GM12801 (cell line): Measurements from ENCODE around the gene KIF17.

Experiments
- TF ChIP-seq, protein P1 (sequence below): IDR thresholded peaks from one replicate; pipeline ENCODE4 v1.5.1; 2011; ENCODE audit warnings: control low read depth; ENCODE audit not compliant: insufficient read length; ENCODE audit errors: extremely low read depth

KIF17 gene

GRCh38 chr1:20711285-20712214, 6.3 kb downstream of the KIF17 start:
- TF ChIP-seq, protein P1, sequence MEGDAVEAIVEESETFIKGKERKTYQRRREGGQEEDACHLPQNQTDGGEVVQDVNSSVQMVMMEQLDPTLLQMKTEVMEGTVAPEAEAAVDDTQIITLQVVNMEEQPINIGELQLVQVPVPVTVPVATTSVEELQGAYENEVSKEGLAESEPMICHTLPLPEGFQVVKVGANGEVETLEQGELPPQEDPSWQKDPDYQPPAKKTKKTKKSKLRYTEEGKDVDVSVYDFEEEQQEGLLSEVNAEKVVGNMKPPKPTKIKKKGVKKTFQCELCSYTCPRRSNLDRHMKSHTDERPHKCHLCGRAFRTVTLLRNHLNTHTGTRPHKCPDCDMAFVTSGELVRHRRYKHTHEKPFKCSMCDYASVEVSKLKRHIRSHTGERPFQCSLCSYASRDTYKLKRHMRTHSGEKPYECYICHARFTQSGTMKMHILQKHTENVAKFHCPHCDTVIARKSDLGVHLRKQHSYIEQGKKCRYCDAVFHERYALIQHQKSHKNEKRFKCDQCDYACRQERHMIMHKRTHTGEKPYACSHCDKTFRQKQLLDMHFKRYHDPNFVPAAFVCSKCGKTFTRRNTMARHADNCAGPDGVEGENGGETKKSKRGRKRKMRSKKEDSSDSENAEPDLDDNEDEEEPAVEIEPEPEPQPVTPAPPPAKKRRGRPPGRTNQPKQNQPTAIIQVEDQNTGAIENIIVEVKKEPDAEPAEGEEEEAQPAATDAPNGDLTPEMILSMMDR: no peak

- TF ChIP-seq, protein P1: no peak
Measured at GRCh38 chr1:20710469-20711284, 7.1 kb downstream of the KIF17 start.

DNA sequence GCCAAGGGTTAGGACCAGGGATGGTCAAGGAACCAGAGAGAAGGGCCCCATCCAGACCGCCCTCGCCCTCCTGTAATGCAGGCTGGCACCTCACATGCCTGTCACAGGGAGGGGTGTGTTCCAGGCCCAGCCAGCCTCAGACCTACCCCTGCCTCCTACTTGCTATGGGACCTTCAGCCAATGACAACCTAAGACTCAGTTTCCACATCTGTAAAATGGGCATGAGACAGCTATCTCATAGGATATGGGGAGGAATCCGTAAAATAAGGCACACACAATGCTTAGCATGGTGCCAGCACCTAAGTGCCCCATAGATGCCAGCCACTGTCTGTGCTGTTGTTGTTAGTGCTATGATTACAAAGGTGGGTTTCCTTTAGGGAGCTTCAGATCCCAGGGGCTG, 7.9 kb downstream of the KIF17 start:
- TF ChIP-seq, protein P1: no peak

GRCh38 chr1:20708891-20709290, 8.9 kb downstream of the KIF17 start:
- TF ChIP-seq, protein P1: no peak

DNA sequence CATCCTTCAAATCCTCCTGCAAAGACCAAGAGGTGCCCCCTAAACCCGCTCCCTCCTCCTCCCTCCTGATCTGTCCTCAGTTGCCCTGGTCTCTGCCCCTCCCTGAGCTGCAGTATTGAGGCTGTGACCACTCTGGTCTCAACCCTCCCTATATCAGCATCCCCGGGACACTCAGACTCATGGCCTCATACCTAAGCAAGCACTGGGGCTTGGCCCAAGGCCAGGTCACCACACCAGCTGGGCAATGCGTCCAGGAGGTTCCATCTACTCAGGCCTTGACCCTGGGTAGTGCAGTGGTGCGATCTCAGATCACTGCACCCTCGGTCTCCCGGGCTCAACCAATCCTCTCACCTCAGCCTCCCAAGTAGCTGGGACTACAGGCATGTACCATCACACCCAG, 9.8 kb downstream of the KIF17 start:
- TF ChIP-seq, protein P1: no peak

- TF ChIP-seq, protein P1: no peak
Measured at GRCh38 chr1:20706841-20707240, 11.0 kb downstream of the KIF17 start.

DNA sequence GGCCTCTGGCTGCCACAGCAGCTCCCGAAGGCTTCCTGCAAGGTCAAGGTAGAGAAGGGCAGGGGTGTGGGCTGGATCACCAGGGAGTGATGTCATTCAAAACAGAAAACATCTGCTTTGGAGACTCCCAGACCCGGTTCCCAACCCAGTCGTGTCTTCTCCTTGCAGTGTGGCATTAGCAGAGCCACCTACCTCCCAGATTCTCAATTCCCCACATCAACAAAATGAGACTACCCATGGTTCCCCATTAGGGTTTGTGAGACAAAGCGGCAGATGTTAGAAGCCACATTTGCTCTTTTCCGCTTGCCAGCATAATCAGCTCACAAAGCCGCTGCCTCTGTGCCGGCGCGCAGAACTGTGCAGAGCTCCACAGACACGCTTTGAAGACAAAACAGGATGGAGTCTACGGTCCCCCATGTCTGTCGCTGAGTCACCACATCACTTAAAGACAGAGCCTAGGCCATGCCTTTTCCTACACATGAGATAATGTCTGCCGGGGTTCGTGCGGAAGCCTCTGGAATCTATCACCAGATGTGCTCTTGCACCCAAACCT, 12.5 kb downstream of the KIF17 start:
- TF ChIP-seq, protein P1: no peak
